Mesendoderm (in vitro differentiated cells): Measurements from ENCODE around the gene TET2.

Source experiments
- DNase-seq: peaks from one replicate; pipeline ENCODE4 v3.0.0; 2013
- H2AK5ac ChIP-seq: 2 replicates; pipeline ENCODE4 v1.6.1; 2013; ENCODE audit warnings: low read length, inconsistent platforms
- H2BK120ac ChIP-seq: 2 replicates; pipeline ENCODE4 v1.6.1; 2013; ENCODE audit warnings: low read depth, mild to moderate bottlenecking, low read length, moderate library complexity, mixed read lengths
- H2BK15ac ChIP-seq: replicated peaks from 2 replicates; pipeline ENCODE4 v1.6.1; 2013; ENCODE audit warnings: low read depth, mild to moderate bottlenecking, moderate library complexity
- H2BK5ac ChIP-seq: 2 replicates; pipeline ENCODE4 v1.6.1; 2013; ENCODE audit warnings: low read length, inconsistent platforms
- H3K18ac ChIP-seq: 2 replicates; pipeline ENCODE4 v1.6.1; 2013; ENCODE audit warnings: mild to moderate bottlenecking, low read length, mixed read lengths
- H3K23ac ChIP-seq: one replicate; pipeline ENCODE4 v1.6.1; 2013; ENCODE audit warnings: low read length
- H3K27ac ChIP-seq: 2 replicates; pipeline ENCODE4 v1.5.1; 2013; ENCODE audit warnings: low read depth, mild to moderate bottlenecking, inconsistent platforms, low read length, moderate library complexity
- H3K27me3 ChIP-seq: 2 replicates; pipeline ENCODE4 v1.6.1; 2013; ENCODE audit warnings: low read length, control low read depth, mild to moderate bottlenecking, inconsistent platforms; ENCODE audit not compliant: insufficient read depth, poor library complexity
- H3K36me3 ChIP-seq: 2 replicates; pipeline ENCODE4 v1.6.1; 2013; ENCODE audit warnings: low read length, inconsistent platforms; ENCODE audit not compliant: control insufficient read depth, insufficient read depth
- H3K4ac ChIP-seq: one replicate; pipeline ENCODE4 v1.6.1; 2013; ENCODE audit warnings: low read depth, mild to moderate bottlenecking, low read length, moderate library complexity
- H3K4me1 ChIP-seq: 2 replicates; pipeline ENCODE4 v1.6.1; 2013; ENCODE audit warnings: low read depth, low read length, inconsistent platforms; ENCODE audit not compliant: control insufficient read depth
- H3K4me2 ChIP-seq: 2 replicates; pipeline ENCODE4 v1.6.1; 2013; ENCODE audit warnings: low read length
- H3K4me3 ChIP-seq: 2 replicates; pipeline ENCODE4 v1.5.1; 2013; ENCODE audit warnings: mild to moderate bottlenecking, low read length
- H3K56ac ChIP-seq: one replicate; pipeline ENCODE4 v1.6.1; 2013; ENCODE audit warnings: low read length
- H3K79me1 ChIP-seq: 2 replicates; pipeline ENCODE4 v1.6.1; 2013; ENCODE audit warnings: low read length, inconsistent platforms
- H3K79me2 ChIP-seq: 2 replicates; pipeline ENCODE4 v1.6.1; 2013; ENCODE audit warnings: mild to moderate bottlenecking, low read length; ENCODE audit not compliant: control insufficient read depth, insufficient read depth
- H3K9ac ChIP-seq: 2 replicates; pipeline ENCODE4 v1.6.1; 2013; ENCODE audit warnings: low read length, inconsistent platforms
- H4K5ac ChIP-seq: one replicate; pipeline ENCODE4 v1.6.1; 2013; ENCODE audit warnings: low read length
- H4K8ac ChIP-seq: one replicate; pipeline ENCODE4 v1.6.1; 2013; ENCODE audit warnings: low read depth, mild to moderate bottlenecking, control low read depth, low read length, moderate library complexity
- WGBS: extraction: QIAGEN DNeasy Blood & Tissue Kit; methylation state at CpG from one replicate; pipeline ENCODE4 v1.1.7; 2013; ENCODE audit warnings: low lambda C conversion rate, missing lambda C conversion rate; ENCODE audit not compliant: insufficient coverage; ENCODE audit errors: extremely low coverage; 5-methylcytosine and 5-hydroxymethylcytosine counted together

TET2 gene

GRCh38 chr4:105186701-105187161 lies 40.1 kb downstream of the TET2 start:
- Histone ChIP-seq H3K27ac (no peak overlapping the region), H3K4me1 (no peaks in the 10 kb centered on the region), H4K8ac (no peak overlapping the region), H2BK15ac (no peak overlapping the region), H2BK120ac (no peak overlapping the region), H3K4ac (no peak overlapping the region), H3K79me1 (no peaks in the 10 kb centered on the region), H3K9ac (no peak overlapping the region), H3K18ac (no peak overlapping the region), H3K4me3 (no peak overlapping the region), H3K23ac (no peak overlapping the region), H3K56ac (no peak overlapping the region), H3K36me3 (no peaks in the 10 kb centered on the region), H4K5ac (no peak overlapping the region), H2AK5ac (no peak overlapping the region), H2BK5ac (no peak overlapping the region), H3K27me3 (no peaks in the 10 kb centered on the region), H3K79me2 (no peaks in the 10 kb centered on the region), H3K4me2 (no peak overlapping the region)
- no CpG with 5 or more reads among the region's 2 CpGs for WGBS
- no peak for DNase-seq

- no peak overlapping the region for H4K8ac ChIP-seq
- H3K4me3 ChIP-seq, result no peak overlapping the region
- no peak overlapping the region for H3K18ac ChIP-seq
- H3K27me3 ChIP-seq, result no peaks in the 10 kb centered on the region
- H3K79me1 ChIP-seq, result no peaks in the 10 kb centered on the region
- H3K4me2 ChIP-seq, result no peak overlapping the region
- H3K36me3 ChIP-seq, result no peaks in the 10 kb centered on the region
- H3K79me2 ChIP-seq, result no peaks in the 10 kb centered on the region
- DNase-seq, result no peak
- H3K4ac ChIP-seq, result no peak overlapping the region
- H2AK5ac ChIP-seq, result no peak overlapping the region
- H3K56ac ChIP-seq, result no peak overlapping the region
- no peak overlapping the region for H3K23ac ChIP-seq
- H2BK15ac ChIP-seq, result no peak overlapping the region
- no peak overlapping the region for H2BK120ac ChIP-seq
- no peak overlapping the region for H4K5ac ChIP-seq
- WGBS, result no CpG with 5 or more reads among the region's 2 CpGs
- H3K9ac ChIP-seq, result no peak overlapping the region
- no peak overlapping the region for H2BK5ac ChIP-seq
- no peak overlapping the region for H3K27ac ChIP-seq
- H3K4me1 ChIP-seq, result no peaks in the 10 kb centered on the region
These were observed 43.4 kb downstream of the TET2 start for GRCh38 chr4:105189855-105190650.

GRCh38 chr4:105191621-105192210 lies 45.0 kb downstream of the TET2 start:
- no CpG with 5 or more reads among the region's 3 CpGs for WGBS
- Histone ChIP-seq H3K27ac (no peak overlapping the region), H3K23ac (no peak overlapping the region)

GRCh38 chr4:105192474-105192873 lies 45.8 kb downstream of the TET2 start:
- Histone ChIP-seq H2BK5ac (no peak overlapping the region), H3K4me1 (no peaks in the 10 kb centered on the region), H2BK120ac (no peak overlapping the region), H3K9ac (no peak overlapping the region), H4K5ac (no peak overlapping the region), H4K8ac (no peak overlapping the region), H2BK15ac (no peak overlapping the region), H3K4me3 (no peak overlapping the region), H3K4ac (no peak overlapping the region), H3K4me2 (no peak overlapping the region), H3K18ac (no peak overlapping the region), H2AK5ac (no peak overlapping the region), H3K27ac (no peak overlapping the region), H3K79me2 (no peaks in the 10 kb centered on the region), H3K23ac (no peak overlapping the region), H3K27me3 (no peaks in the 10 kb centered on the region), H3K56ac (no peak overlapping the region), H3K36me3 (no peaks in the 10 kb centered on the region), H3K79me1 (no peaks in the 10 kb centered on the region)
- no peak for DNase-seq

More at GRCh38 chr4:105191621-105192210, 45.0 kb downstream of the TET2 start:
- no peak for DNase-seq
- Histone ChIP-seq H2BK120ac (no peak overlapping the region), H2BK15ac (no peak overlapping the region), H3K4ac (no peak overlapping the region), H2BK5ac (no peak overlapping the region), H3K79me2 (no peaks in the 10 kb centered on the region), H3K4me1 (no peaks in the 10 kb centered on the region), H3K9ac (no peak overlapping the region), H3K79me1 (no peaks in the 10 kb centered on the region), H4K5ac (no peak overlapping the region), H4K8ac (no peak overlapping the region), H3K4me2 (no peak overlapping the region), H3K36me3 (no peaks in the 10 kb centered on the region), H2AK5ac (no peak overlapping the region), H3K18ac (no peak overlapping the region), H3K27me3 (no peaks in the 10 kb centered on the region), H3K56ac (no peak overlapping the region), H3K4me3 (no peak overlapping the region)

GRCh38 chr4:105192910-105193309 lies 46.2 kb downstream of the TET2 start:
- H2BK15ac ChIP-seq, result no peak overlapping the region
- no peak for DNase-seq
- H3K4me2 ChIP-seq, result no peak overlapping the region
- H3K9ac ChIP-seq, result no peak overlapping the region
- H2BK5ac ChIP-seq, result no peak overlapping the region
- H2BK120ac ChIP-seq, result no peak overlapping the region
- H3K79me1 ChIP-seq, result no peaks in the 10 kb centered on the region
- no peak overlapping the region for H2AK5ac ChIP-seq
- H3K18ac ChIP-seq, result no peak overlapping the region
- H3K4ac ChIP-seq, result no peak overlapping the region
- H3K23ac ChIP-seq, result no peak overlapping the region
- no peaks in the 10 kb centered on the region for H3K36me3 ChIP-seq
- no peaks in the 10 kb centered on the region for H3K27me3 ChIP-seq
- WGBS, result no CpG with 5 or more reads among the region's 1 CpG
- no peaks in the 10 kb centered on the region for H3K79me2 ChIP-seq
- H3K4me3 ChIP-seq, result no peak overlapping the region
- H3K56ac ChIP-seq, result no peak overlapping the region
- H4K8ac ChIP-seq, result no peak overlapping the region
- no peaks in the 10 kb centered on the region for H3K4me1 ChIP-seq
- H3K27ac ChIP-seq, result no peak overlapping the region
- no peak overlapping the region for H4K5ac ChIP-seq
